Endothelial cell of umbilical vein (primary cell): ENCODE measurements around the gene ACVR1C.

ENCODE experiments used
- CTCF ChIP-seq, 2 donors: IDR thresholded peaks; 1 replicate in 1 of 2; 2 replicates in 1 of 2; pipeline ENCODE4 v1.5.1; 2011; ENCODE audit warnings: low read length in 2 of 2, mild to moderate bottlenecking in 2 of 2, moderate library complexity in 2 of 2, control low read depth in 1 of 2, inconsistent platforms in 1 of 2, low read depth in 1 of 2; ENCODE audit not compliant: insufficient read depth in 1 of 2; ENCODE audit errors: extremely low read depth in 1 of 2
- EZH2 ChIP-seq: IDR thresholded peaks from 2 replicates; pipeline ENCODE4 v1.6.1; 2012; ENCODE audit warnings: borderline replicate concordance, low read depth, mild to moderate bottlenecking, moderate library complexity, low read length, inconsistent platforms; ENCODE audit not compliant: severe bottlenecking
- GATA2 ChIP-seq: IDR thresholded peaks from 2 replicates; pipeline ENCODE4 v1.7.0; 2011; ENCODE audit warnings: low read depth, mild to moderate bottlenecking, moderate library complexity, mixed read lengths, low read length; ENCODE audit not compliant: insufficient read length, insufficient read depth
- MYC ChIP-seq: IDR thresholded peaks from one replicate; pipeline ENCODE4 v1.6.1; 2011; ENCODE audit warnings: mild to moderate bottlenecking, low read depth, low read length
- POLR2A ChIP-seq: IDR thresholded peaks from 2 replicates; pipeline ENCODE4 v1.6.1; 2012; ENCODE audit warnings: low read depth, mild to moderate bottlenecking, control low read depth, low read length

- TF ChIP-seq POLR2A: no peak
- TF ChIP-seq CTCF (IDR thresholded peaks at IDR 0.05; ENCODE audit: extremely low read depth in 1 of 2, insufficient read depth in 1 of 2, low read depth in 1 of 2, low read length in 2 of 2): no peak
- TF ChIP-seq GATA2: no peak
- no peak for TF ChIP-seq EZH2
- no peak for TF ChIP-seq MYC
Measured at GRCh38 chr2:157603198-157603597, 25.5 kb downstream of the ACVR1C start.
